ENCODE data around the gene RNF212. TPM values are rescaled to one million over a fixed set of nuclear protein-coding genes. Genes with fewer than 3 reads are reported as not detected.
A peak's percentile ranks its signal among the peaks of the same experiment; 100 is the strongest.

RNF212 gene
- total and polyA plus RNA-seq, 9 of the 15 experiments (the other 6 are each of a cell fraction or from before 2014, with no cell fraction given) = 0.04 TPM; not detected in 8

DNA sequence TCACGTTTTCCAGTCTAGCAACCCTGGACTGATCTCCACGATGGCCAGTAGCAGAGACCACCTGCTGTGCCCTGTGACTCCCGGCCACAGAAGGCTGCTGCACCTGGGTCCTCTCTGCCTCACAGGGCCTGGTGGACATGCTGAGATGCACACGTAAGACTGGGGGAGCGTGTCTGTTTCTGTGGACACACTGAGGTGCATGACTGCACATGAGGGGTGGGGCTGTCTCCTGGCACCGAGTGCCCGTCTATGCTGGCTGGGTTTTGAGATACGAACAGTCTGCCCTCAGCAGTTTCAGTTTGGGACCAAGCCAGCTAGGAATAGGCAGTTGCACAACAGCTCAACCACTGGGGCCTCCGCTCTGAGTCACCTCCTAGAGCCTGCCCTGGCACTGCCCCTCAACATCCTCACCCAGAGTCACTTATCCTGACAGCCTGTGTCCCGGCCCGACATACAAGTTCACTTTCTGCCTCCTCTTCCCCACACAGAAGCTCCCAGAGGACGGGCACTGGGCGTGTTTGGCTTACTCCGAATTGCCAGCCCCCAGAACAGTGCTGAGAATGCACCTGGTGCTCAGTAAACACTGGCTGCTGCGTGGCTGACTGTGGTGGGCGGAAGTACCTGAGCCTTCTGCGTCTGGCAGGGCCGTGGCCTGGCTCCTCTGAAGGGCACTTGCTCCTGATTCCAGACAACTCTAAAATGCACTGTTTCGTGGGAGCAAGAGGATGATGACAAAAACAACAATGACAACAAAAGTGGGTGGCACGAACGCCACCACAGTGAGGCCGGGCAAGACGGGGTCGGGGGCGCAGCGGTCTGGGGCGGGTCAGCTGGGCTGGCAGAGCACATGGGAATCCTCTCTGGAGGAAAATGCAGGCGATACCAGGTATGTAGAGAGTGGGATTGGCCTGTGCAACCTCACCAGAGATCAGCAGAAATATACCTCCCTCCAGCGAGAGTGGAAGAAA lies 30.9 kb downstream of the RNF212 start:
- TF ChIP-seq TCFL5 (CRISPR knock-in tag; conservative IDR thresholded peaks at IDR 0.05) (no peak), RNF2 (IDR thresholded peaks at IDR 0.05) (no peak), ZNF444 (CRISPR knock-in tag; IDR thresholded peaks at IDR 0.05) (no peak)
- TF ChIP-seq, protein P1, sequence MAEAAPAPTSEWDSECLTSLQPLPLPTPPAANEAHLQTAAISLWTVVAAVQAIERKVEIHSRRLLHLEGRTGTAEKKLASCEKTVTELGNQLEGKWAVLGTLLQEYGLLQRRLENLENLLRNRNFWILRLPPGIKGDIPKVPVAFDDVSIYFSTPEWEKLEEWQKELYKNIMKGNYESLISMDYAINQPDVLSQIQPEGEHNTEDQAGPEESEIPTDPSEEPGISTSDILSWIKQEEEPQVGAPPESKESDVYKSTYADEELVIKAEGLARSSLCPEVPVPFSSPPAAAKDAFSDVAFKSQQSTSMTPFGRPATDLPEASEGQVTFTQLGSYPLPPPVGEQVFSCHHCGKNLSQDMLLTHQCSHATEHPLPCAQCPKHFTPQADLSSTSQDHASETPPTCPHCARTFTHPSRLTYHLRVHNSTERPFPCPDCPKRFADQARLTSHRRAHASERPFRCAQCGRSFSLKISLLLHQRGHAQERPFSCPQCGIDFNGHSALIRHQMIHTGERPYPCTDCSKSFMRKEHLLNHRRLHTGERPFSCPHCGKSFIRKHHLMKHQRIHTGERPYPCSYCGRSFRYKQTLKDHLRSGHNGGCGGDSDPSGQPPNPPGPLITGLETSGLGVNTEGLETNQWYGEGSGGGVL (CRISPR knock-in tag; IDR thresholded peaks at IDR 0.05) = no peak
- ATAC-seq (no peak), FAIRE-seq (no peak), DNase-seq (ENCODE audit: extremely low read depth in 1 of 4, low spot score in 3 of 4) (no peak)
- ChIA-PET CTCF (ENCODE audit: low intra/inter-chr PET ratio) (no interaction called here), POLR2A (no interaction called here)
- Histone ChIP-seq H3K9me1 (ENCODE audit: control insufficient read depth, insufficient read depth, low read length) (no peaks in the 10 kb centered on the region), H2AFZ (ENCODE audit: low read depth, low read length) (no peak overlapping the region), H3K9ac (ENCODE audit: insufficient read depth in 1 of 2, low read depth in 2 of 2, low read length in 2 of 2) (peak overlapping the region in 1 of 2 experiments; percentile 35; a peak in 1 of 4 replicates), H3K4me2 (ENCODE audit: insufficient read depth, low read length) (no peak overlapping the region), H3K4me1 (replicated peaks in 1 of 2; ENCODE audit: control insufficient read depth in 2 of 2, insufficient read depth in 2 of 2, low read length in 2 of 2) (0 out of 5 replicates have a peak, but pooled peaks cover 0 to 3% of the 10 kb centered on the region in 2 experiments), H3K27me3 (ENCODE audit: control insufficient read depth in 2 of 2, insufficient read depth in 2 of 2, low read length in 2 of 2) (peaks cover 54 to 86% of the 10 kb centered on the region in 2 experiments), H3K79me2 (ENCODE audit: control insufficient read depth, insufficient read depth, low read length) (no peaks in the 10 kb centered on the region), H3K4me3 (no peak overlapping the region), H3K27ac (ENCODE audit: extremely low read depth, low read depth, low read length) (no peak overlapping the region), H3K36me3 (ENCODE audit: control insufficient read depth, insufficient read depth, low read length) (no peaks in the 10 kb centered on the region), H3K9me3 (replicated peaks; ENCODE audit: control insufficient read depth, insufficient read depth, low read depth, low read length) (no peaks in the 10 kb centered on the region), H4K20me1 (replicated peaks; ENCODE audit: control insufficient read depth, insufficient read depth, low read length) (no peaks in the 10 kb centered on the region)
- in situ Hi-C loops (cut with MboI) = no loop called here
- no TSS peak for BruUV-seq (replicated peaks)
- under 1% methylated on average over 29 of the region's 29 CpGs for WGBS (ENCODE audit: insufficient coverage, low coverage, missing lambda C conversion rate)
- intact Hi-C loops (cut with micrococcal nuclease) = no loop called here

Measured in K562 (cell line).